GM12874 (cell line): ENCODE measurements around the gene TEX10.

ENCODE experiments used
- CTCF ChIP-seq: IDR thresholded peaks from 2 replicates; pipeline ENCODE4 v1.5.1; 2011; ENCODE audit warnings: low read depth, mild to moderate bottlenecking, control low read depth, low read length, moderate library complexity; ENCODE audit not compliant: insufficient read depth

TEX10 gene

GRCh38 chr9:100346836-100347235 is 5.9 kb downstream of the TEX10 start:
- no peak for TF ChIP-seq CTCF

DNA sequence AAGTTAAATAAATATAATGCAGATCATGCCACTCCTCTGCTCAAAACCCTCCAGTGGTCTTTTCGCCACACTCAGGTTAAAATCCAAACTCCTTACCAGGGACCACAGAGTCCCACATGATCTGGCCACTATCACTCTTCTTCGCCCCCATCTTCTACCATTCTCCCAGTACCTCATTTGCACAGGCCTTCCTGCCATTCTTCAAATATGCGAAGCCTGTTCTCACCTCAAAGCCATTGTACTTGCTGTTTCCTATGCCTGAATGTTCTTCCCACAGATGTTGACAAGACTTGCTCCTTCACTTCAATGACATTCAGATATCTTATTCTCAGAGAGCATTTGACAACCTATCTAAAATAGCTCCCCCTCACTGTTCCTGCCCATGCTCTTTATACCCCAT is 10.9 kb downstream of the TEX10 start:
- TF ChIP-seq CTCF = no peak

DNA sequence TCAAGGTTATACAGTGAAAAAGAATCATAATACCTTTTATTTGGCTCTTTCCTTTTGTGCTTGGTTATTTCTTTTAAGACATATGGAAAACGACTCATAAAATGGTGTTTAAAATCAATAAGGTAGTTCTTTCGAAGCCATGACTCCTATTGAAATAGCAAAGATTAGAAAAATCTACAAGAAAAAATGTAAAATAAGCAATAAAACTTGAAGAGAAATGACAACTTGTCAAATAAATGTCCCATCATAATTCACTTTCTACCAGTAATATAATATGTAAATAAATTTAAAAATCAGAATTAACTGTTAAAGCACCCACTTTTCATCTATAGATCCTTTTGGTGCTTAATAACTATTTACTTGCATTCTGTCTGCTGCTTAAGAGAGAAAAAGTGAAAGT is 12.5 kb downstream of the TEX10 start:
- TF ChIP-seq CTCF = no peak

GRCh38 chr9:100324594-100325200 is 28.0 kb downstream of the TEX10 start:
- peak; percentile 21; the same call in 1 of the 2 replicates for TF ChIP-seq CTCF

DNA sequence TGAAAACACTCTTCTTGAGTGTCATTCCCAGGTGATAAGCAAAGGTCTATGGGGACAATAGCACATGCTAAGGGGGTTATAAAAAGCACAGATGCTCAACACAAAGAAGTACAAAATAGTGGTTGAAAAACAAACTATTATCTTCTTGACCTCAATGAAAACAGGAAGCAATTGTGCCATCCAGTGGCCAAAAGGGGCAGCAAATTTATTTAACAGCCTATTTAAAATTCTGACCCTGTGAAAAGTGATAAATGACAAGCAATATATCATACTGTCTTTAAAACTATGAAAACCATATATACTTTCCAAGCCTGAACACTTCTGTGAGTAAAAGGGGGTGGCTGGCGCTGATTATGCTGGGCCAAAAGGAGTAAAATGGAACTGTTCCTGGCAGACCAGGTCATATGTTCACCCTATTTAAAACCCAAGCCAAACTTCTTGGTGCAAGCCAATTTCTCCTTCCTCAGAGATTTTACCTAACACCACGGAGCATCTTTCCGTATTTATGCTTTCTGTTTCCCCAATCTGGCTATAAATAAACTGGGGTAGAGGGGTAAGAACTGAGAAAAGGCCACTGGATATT is 29.7 kb downstream of the TEX10 start:
- peak; percentile 45; the same call in 1 of the 2 replicates for TF ChIP-seq CTCF

- no peak for TF ChIP-seq CTCF
Observed at GRCh38 chr9:100317706-100318105, 35.0 kb downstream of the TEX10 start.

DNA sequence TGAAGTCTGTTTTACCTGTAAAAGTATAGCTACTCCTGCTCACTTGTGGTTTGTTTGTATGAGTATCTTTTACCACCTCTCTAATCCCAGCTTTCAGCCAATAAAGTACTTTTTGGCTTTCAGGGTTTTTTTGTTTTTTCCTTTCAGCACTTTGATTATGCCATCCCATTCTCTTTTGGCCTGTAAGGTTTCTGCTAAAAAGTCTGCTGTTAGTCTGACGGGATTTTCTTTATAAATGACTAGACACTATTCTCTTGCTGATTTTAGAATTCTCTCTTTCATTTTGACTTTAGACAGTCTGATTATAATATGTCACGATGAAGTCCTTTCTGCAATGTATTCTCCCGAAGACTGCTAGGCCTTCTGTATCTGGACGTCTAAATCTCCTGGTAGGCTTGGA is 37.2 kb downstream of the TEX10 start:
- no peak for TF ChIP-seq CTCF
